GM15510 (cell line): ENCODE results near the gene FNTB.

Experiments used
- POLR2A ChIP-seq: IDR thresholded peaks from 3 replicates; pipeline ENCODE4 v1.6.1; 2011; ENCODE audit warnings: borderline replicate concordance; ENCODE audit not compliant: insufficient read length; ENCODE audit errors: extremely low read depth

FNTB gene

DNA sequence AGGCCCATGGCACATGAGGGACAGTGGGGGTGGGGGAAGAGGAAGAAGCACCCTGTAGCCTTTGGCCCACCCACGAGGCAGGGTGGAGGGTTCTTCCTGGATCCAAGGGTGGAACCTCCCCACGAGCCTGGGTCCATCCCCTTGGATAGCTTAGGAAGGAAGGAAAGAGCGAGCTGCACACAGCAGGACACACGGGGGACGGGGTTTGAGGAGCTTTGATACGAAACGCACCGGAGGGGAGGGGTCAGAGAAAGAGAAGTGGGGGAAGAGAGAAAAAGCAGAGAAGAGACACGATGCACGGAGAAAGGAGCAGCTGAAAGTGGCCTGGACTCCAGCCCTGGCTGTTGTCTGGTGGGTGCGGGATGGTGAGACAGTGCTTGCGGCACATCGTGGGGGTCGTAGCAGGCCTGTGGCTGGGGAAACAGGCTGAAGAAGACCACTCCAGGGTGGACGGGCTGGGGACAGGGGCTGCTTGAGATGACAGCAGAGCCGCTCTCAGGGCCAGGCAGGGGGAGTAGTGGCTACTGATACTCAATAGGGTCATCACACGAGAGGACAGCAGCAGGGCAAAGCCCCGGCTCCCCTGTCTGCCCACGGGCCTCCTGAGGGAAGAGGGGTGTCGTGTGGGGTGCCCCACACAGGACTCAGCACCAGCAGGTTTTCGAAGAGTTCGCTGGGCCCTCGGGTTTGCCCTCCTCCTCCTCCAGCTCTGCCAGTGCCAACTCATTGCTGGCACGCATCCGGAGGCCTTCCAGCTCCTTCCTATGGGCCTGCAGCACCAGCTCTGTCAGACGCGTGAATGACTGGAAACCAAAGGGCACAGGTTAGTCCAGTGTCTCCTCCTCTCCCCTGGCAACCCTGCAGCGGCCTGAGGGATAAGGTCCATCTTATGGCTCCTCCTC is 38.7 kb upstream of the FNTB start:
- no peak for TF ChIP-seq POLR2A

DNA sequence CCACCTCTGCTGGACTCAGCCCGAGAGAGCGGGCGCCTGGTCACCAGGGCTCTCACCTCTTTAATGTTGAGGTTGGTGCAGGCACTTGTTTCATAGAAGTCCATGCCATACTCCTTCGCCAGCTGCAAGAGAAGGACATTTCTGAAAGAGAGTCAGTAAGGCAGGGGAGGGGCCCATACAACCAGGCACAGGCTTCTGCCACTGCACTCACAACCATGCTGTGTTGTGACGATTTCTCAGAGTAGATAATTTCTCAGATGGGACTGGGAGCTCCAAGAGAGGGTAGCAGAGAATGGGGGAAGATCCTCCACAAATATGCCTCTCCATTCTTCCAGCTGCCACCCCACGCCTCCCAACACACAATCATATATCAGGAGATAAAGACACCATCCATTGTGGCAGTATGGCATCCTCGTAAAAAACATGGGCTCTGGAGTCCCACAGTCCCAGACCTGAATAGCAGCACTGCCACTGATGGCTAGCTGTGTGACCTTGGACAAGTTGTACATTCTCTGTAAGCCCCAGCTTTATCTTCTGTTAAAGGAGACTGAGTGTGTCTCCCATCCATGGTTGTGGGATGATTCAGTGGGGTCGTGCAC is 38.0 kb upstream of the FNTB start:
- no peak for TF ChIP-seq POLR2A

DNA sequence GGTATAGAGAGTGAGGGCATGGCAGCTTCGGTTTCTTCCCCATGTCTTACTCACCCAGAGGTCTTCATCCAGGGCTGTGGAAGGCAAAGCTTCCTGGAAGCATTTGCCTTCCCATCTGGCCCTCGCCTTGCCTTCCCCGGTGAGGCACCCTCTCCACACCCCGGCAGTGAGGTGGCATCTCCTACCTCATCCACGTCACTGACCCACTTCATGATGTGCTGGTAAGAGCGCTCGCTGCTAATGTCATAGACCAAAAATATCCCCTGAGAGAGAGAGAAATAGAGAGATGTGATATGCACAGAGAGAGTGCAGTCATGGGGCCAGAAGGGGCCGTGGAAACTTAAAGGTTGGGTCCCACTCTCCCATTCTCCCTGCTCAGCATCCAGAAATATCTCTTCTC is 35.8 kb upstream of the FNTB start:
- TF ChIP-seq POLR2A: no peak

DNA sequence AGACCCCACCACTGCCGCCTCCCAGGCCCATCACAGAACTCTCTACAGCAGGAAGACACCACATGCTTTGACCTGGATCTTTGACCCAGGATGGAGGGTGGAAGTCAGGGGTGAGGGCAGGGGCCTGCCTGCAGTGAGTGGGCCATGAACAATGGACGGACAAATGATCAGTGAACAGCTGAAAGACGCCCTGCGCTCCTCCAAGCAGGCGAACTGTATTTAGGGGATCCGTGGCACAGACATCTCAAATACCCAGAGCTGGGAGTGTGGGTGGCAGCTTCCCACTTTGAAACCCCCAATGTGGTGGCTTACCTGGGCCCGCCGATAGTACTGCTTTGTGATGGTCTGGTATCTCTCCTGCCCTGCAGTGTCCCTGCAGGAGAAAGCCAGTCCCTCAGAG is 35.4 kb upstream of the FNTB start:
- no peak for TF ChIP-seq POLR2A

DNA sequence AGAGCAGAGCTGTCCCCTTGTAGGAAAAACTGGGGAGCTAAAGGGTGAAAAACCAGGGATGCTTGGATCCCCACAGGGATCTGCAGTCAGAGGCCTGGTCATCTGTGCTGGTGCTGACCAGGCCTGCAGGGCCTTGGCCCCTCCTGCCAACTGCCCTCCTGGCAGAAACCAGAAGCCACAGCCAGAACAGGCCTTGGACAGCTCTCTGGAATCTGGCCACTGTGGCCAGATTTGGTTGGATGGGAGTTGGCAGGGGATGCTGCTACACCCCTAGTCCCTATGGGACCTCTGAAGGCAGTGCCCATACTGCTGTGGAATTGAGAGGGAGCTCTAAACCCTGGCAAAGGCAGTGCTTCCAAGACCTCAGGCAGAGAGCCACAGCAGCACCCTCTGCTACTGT is 35.0 kb upstream of the FNTB start:
- TF ChIP-seq POLR2A: no peak

DNA sequence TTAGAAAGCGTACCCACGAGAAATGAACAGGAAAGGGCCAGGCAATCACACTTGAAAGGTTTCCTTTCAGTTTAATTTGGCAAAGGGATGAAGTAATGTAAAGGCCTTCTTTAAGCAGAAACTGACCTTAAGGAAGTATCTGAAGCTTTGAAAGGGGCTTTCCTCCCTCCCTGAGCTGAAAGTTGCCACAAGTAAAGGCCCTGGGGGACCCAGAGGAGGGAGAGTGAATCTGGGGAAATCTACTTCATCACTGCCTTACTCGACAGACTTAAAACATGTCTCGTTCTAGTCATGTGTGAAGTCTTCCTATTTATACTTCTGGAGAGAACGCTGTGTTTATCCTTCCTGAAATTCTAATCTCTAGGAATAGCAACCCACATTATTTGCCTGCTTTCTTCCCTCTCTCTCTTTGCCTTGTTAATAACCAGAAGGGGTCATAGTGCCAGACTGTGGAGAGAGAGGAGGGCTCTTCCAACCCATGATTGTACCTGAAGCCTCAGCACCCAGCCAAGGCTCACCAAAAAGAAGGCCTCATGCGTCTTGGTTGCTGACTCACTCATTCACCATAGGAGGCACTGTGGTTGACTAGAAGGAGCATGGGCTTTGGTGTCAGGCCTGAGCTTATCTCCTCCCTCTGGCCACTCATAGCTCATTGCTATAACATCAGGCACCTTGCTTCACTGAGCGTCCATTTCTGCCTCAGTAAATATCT is 33.9 kb upstream of the FNTB start:
- TF ChIP-seq POLR2A: no peak

DNA sequence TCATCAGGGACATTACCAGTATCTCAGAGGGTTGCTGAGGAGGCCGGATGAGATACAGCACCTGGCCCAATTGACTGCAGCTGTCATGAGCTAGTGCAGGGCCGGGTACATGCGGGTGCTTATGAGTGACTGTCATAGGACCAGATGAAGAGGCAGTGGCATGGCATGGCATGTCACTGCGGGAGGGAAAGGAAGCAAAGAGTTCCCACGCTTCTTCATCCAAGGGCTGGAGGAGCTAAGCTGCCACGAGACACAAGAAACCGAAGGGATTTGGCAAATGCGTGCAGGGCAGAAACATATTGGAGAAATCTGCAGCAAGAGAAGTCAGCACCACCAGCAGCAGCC is 33.4 kb upstream of the FNTB start:
- no peak for TF ChIP-seq POLR2A

DNA sequence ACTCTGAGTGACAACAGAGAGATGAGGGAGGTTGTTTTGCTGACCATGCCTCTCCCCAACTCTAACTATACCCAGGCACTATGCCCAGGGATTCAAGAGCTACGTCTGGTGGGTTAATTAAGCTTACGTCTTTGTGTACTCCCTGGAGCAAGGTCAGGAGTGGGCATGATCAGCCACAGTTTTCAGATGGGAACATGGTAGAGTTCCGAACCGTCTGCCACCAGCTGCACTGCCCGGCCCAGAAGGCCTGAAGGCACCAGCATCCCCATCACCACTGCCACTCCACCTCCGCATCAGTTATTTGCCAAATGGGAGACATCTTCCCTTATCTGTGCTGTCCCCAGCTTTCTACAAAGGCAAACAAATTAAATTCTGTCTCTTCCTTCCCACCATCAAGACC is 33.0 kb upstream of the FNTB start:
- TF ChIP-seq POLR2A: no peak

DNA sequence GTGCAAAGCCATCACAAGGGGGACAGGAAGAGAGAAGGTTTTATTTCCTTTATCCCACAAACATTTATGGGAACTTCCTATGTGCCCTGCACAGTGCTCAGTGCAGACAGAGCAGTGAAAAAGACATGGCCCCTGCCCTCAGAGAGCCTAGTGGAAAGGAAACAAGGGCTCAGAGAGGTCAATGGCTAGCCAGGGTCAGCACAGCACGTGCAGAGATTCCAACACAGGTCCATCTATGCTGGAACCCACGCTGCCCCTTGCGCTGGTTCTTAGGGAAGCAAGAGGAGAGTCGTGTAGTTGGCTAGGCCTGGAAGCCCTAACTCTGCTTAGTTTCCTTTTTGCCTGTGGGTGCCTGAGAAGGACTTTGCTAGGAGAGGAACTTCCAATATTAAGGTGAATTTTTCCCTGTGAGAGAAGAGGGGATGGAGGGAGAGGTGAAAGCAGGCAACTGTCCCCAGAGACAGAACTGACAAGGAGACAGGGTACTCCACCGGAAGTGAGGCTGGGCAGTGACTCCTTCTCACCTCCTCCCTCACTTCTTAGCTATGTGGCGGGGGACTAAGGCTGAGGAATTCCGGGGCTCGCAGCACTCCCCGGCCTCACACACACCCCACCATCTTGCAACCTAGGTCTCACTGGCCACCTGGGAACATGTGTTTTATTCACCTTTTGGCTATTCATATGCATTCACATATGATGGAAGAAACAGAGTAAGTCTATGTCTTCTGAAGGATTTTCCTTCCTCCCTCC is 32.0 kb upstream of the FNTB start:
- no peak for TF ChIP-seq POLR2A

DNA sequence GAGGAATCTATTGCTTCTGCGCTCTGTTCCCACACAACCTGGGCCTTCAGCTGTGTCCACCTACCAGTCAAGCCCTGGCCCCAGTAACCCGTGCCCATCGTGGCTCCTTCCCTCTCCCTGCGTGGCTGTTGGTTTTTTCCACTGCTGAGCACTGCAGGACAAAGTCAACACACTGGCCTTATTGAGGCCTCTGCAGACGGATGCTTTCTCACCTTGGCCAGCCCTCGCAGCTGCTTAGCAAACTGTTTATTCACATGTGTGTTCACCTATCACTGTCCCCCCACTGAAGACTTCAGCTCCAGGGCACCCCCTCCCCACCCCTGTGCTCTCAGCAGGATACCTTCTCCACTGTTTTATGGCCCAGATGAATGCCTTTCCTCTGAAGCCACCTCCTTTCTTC is 31.4 kb upstream of the FNTB start:
- no peak for TF ChIP-seq POLR2A

DNA sequence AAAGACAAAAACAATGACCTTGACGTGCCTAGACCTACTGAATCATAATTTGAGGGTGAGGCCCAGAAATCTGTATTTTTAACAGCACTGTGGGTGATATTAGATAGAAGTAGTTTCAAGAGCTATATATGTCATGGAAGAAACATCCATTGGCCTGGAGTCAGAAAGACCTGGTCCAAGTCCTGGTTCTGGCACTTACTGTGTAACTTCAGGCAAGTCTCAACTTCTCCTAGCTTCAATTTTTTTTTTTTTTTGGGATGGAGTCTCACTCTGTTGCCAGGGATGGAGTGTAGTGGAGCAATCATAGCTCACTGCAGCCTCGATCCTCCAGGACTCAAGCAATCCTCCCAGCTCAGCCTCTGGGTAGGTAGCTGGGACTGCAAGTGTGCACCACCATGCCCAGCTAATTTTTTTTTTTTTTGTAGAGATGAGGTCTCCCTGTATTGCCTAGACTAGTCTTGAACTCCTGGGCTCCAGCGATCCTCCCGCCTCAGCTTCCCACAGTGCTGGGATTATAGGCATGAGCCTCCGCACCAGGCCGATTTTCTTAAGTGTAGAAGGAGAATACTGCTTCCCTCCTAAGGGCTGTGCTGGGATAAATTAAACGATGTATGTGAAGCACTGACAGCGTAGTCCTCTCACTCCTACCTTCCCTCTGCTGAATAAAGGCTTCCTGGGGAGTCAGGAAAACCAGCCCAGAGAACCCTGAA is 29.8 kb upstream of the FNTB start:
- no peak for TF ChIP-seq POLR2A

DNA sequence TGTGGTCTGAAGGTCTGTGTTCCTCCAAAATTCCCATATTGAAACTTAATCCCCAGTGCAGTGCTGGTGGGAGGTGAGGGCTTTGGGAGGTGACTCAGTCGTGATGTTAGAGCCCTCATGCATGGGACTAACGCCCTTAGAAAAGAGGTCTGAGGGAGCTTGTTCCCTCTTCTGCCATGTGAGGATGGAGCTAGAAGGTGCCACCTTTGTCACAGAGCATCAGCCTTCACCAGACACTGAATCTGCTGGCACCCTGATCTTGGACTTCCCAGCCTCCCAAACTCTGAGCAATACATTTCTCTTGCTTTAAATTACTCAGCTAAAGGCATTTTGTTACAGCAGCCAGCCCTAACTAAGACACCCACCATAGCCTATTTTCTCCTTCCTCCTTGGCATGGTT is 28.5 kb upstream of the FNTB start:
- no peak for TF ChIP-seq POLR2A

DNA sequence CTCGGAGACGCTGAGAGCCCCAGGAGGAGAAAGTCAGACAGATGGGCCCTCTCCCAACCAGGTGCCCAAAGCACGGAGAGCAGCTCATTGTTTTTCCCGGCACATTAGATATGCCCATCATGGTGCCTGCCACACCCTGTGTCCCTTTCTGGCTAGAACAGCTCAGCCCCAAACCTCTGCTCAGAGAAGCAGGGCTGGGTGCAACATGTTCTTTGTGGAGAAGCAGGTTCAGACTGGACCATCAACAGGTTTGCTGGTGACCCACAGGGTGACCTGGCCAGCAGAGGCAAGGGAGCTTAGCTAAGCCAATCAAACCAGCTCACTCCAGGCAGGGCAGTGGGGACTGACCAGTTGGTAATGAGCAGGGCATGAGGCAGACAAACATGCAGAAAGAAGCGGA is 28.0 kb upstream of the FNTB start:
- TF ChIP-seq POLR2A: no peak

DNA sequence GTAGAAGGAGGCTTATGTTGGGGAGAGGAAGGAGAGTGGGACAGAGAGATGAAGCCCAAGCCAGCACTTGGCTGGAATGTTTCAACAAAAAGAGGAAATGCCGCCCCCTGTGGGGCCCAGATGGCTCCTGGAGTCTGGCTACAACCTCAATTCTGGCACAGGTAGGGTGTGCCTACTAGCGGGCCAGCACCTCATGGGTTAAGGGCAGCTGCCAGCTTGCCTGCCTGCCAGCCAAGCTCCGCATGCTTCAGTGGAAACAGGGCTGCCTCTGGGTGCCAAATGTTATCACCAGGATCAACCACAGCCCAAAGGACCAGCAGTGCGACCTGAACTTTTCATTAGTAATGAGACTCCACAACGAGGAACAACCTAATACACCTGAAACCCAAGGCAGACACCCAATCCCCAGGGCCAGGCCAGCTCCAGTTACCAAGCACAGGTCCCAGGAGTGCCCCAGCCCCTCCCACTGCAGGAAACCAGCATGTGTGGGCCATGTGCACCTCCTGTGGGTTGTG is 25.9 kb upstream of the FNTB start:
- no peak for TF ChIP-seq POLR2A
